ENCODE results near the gene KLHL12. TPM values are rescaled to one million over a fixed set of nuclear protein-coding genes. Genes with fewer than 3 reads are reported as not detected.

Gene KLHL12
- total RNA-seq = 25.3 TPM
- long read RNA-seq, transcript KLHL12-203 (12 exons, 3,359 nt) = major isoform, 32 of 39 reads
- long read RNA-seq, partial matches to known transcripts = 4 of 39 reads
- long read RNA-seq, other reads (novel, unspliced or antisense) = 3 of 39 reads

DNA sequence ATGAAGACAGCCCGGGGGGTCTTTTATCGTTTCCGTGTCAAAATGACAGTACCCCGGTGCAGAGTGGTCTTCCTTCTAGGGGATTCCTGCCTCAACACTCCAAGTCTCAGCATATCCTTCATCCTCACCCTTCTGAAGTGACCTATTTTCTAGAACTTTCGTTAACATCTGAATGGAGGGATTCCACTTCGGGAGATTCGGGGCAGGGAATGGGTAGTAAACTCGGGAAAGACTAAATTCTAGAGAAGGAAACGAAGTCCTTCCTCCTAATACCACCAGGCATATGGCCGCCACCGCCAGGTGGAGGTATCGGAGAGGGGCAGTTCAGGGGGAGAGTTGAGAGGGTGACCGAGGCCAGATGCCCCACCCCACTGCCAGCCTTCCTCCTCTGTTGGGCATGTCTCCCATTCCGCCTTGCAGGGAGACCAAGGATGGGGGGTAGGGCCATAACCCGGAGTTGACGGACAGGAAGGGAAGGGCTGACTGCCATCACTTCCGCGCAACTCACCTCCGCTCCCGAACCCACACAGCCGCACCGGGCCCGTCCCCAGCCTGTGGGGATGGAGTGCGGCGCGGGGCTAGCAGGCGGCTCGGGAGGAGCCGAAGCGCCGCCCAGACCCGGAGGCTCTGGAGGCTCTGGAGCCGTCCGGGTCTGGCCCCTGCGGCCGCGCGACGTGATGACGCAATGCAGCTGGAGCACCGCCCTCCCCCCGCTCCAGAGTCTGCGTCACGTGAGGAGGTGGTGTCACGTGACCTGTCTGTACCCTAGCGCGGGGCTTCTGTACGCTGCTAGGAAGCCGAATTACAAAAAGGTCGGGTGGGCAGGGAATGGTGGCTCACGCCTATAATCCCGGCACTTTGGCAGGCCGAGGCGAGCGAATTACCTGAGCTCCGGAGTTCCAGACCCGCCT, at the start of gene KLHL12:
KLHL12 (minus strand) TSS at position 654 of the 911 bp plus-strand sequence. CDS start 2,072 bp downstream, outside the sequence.
- DNase-seq (peak; percentile 98), ATAC-seq (peak; percentile 99)
- intact Hi-C loops (cut with DNase I) = no loop called here
- Histone ChIP-seq H3K36me3 (peaks cover 21% of the 10 kb centered on the region), H3K9me3 (no peaks in the 10 kb centered on the region), H3K4me3 (peak within 1 kb of the TSS; percentile 81), H3K27ac (peak within 1 kb of the TSS; percentile 94), H3K27me3 (ENCODE audit: low read depth) (no peaks in the 10 kb centered on the region), H3K4me1 (peaks cover 28% of the 10 kb centered on the region)
- TF ChIP-seq, protein P1, sequence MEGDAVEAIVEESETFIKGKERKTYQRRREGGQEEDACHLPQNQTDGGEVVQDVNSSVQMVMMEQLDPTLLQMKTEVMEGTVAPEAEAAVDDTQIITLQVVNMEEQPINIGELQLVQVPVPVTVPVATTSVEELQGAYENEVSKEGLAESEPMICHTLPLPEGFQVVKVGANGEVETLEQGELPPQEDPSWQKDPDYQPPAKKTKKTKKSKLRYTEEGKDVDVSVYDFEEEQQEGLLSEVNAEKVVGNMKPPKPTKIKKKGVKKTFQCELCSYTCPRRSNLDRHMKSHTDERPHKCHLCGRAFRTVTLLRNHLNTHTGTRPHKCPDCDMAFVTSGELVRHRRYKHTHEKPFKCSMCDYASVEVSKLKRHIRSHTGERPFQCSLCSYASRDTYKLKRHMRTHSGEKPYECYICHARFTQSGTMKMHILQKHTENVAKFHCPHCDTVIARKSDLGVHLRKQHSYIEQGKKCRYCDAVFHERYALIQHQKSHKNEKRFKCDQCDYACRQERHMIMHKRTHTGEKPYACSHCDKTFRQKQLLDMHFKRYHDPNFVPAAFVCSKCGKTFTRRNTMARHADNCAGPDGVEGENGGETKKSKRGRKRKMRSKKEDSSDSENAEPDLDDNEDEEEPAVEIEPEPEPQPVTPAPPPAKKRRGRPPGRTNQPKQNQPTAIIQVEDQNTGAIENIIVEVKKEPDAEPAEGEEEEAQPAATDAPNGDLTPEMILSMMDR (IDR thresholded peaks at IDR 0.05) = peak; percentile 56

- intact Hi-C loops (cut with DNase I) = no loop called here
- H3K27me3 ChIP-seq (ENCODE audit: low read depth) = no peaks in the 10 kb centered on the region
- no peak for ATAC-seq
Measured at GRCh38 chr1:202976633-202977032, 49.6 kb upstream of the KLHL12 start.

DNA sequence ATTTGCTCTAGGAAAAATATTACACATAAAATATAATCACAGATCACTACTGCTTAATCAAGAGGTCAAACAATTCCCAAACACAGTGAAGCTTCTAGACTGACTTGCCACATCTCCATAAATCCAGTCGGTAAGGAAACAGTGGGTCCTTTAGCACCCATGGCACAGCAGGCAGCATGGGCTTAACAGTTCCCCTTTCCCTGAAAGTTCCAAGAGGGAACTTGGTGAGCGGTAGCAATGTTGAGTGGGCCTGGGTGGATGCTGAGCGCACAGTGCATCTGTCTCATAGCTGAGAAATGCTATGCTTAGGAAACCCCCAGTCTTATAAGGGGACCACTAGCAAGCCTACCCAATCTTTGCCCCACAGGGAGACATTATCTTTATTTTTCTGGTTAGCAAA, 47.8 kb upstream of the KLHL12 start:
- no peak overlapping the region for H3K4me3 ChIP-seq
- no peaks in the 10 kb centered on the region for H3K27me3 ChIP-seq (ENCODE audit: low read depth)
- intact Hi-C loops (cut with DNase I) = no loop called here
- ATAC-seq (no peak), DNase-seq (no peak)
- no peak overlapping the region for H3K27ac ChIP-seq
- no peaks in the 10 kb centered on the region for H3K36me3 ChIP-seq
- TF ChIP-seq, protein P1 (IDR thresholded peaks at IDR 0.05) = no peak
- no peaks in the 10 kb centered on the region for H3K4me1 ChIP-seq
- no peaks in the 10 kb centered on the region for H3K9me3 ChIP-seq

More at GRCh38 chr1:202976633-202977032, 49.6 kb upstream of the KLHL12 start:
- TF ChIP-seq, protein P1 (IDR thresholded peaks at IDR 0.05) = no peak
- no peak for DNase-seq
- Histone ChIP-seq H3K27ac (no peak overlapping the region), H3K4me3 (no peak overlapping the region), H3K4me1 (no peaks in the 10 kb centered on the region), H3K9me3 (no peaks in the 10 kb centered on the region), H3K36me3 (no peaks in the 10 kb centered on the region)

DNA sequence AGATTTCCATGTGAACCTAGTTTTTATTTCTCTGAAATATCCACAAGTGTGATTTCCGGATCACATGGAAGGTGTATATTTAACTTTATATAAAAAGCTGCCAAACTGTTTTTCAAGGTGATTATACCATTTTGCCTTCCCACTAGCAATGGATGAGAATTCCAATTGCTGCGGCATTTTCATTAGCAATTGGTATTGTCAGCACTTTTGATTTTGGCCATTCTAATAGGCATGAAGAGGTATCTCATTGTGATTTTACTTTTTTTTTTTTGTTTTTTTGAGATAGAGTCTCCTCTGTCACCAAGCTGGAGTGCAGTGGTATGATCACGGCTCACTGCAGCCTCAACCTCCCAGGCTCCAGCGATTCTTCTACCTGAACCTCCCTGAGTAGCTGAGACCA, 45.0 kb upstream of the KLHL12 start:
- H3K27ac ChIP-seq = no peak overlapping the region
- no peaks in the 10 kb centered on the region for H3K9me3 ChIP-seq
- H3K27me3 ChIP-seq (ENCODE audit: low read depth) = no peaks in the 10 kb centered on the region
- DNase-seq (no peak), ATAC-seq (no peak)
- peaks cover 19% of the 10 kb centered on the region for H3K4me1 ChIP-seq
- intact Hi-C loops (cut with DNase I) = no loop called here
- no peaks in the 10 kb centered on the region for H3K36me3 ChIP-seq
- H3K4me3 ChIP-seq = no peak overlapping the region
- TF ChIP-seq, protein P1 (IDR thresholded peaks at IDR 0.05) = no peak

- DNase-seq (peak; percentile 67), ATAC-seq (peak; percentile 68 to 79)
- H3K27me3 ChIP-seq (ENCODE audit: low read depth) = no peaks in the 10 kb centered on the region
- H3K4me3 ChIP-seq = no peak overlapping the region
- TF ChIP-seq, protein P1 (IDR thresholded peaks at IDR 0.05) = peak; percentile 60
- H3K4me1 ChIP-seq = peaks cover 32% of the 10 kb centered on the region
- H3K9me3 ChIP-seq = no peaks in the 10 kb centered on the region
- peak overlapping the region; percentile 85 for H3K27ac ChIP-seq
- intact Hi-C loops (cut with DNase I) = no loop called here
- peaks cover 9% of the 10 kb centered on the region for H3K36me3 ChIP-seq
Measured at GRCh38 chr1:202968895-202969295, 41.9 kb upstream of the KLHL12 start.

All from lower lobe of right lung (tissue), 2 donors.